ENCODE measurements around the gene TSGA10IP.
"Not testable (repeated sequence)": the region's sequence is repeated elsewhere in the genome, so short reads cannot be mapped to it uniquely, and the experiment has no call there.

The TSGA10IP gene

GRCh38 chr11:65944191-65944590 lies 1.1 kb upstream of the TSGA10IP start:
- peaks cover 0 to 18% (median 4%) of the 10 kb centered on the region in 4 experiments for H3K4me1 ChIP-seq (ENCODE audit: control extremely low read depth in 1 of 4, control insufficient read depth in 4 of 4, insufficient read depth in 4 of 4, low read length in 3 of 4)

GRCh38 chr11:65944767-65945166 lies 513 bp upstream of the TSGA10IP start:
- H3K27me3 ChIP-seq (replicated peaks in 2 of 5; ENCODE audit: control insufficient read depth in 4 of 5, insufficient read depth in 5 of 5, low read length in 4 of 5): no peaks in the 10 kb centered on the region
- CTCF ChIA-PET: interaction anchor here (1.4 kb wide), 1 partner anchor 13 kb away, joined by 5 read pairs; no protein-coding TSS in a partner anchor
- no peaks in the 10 kb centered on the region for H3K36me3 ChIP-seq (ENCODE audit: control insufficient read depth in 4 of 4, insufficient read depth in 4 of 4, low read length in 3 of 4)
- no peak overlapping the region for H3K27ac ChIP-seq (ENCODE audit: insufficient read depth in 1 of 2, low read depth in 1 of 2, low read length in 2 of 2, poor library complexity in 1 of 2, severe bottlenecking in 2 of 2)
- no peak for DNase-seq
- POLR2A ChIA-PET: no interaction called here
- H3K9me3 ChIP-seq (ENCODE audit: control extremely low read depth in 1 of 5, control insufficient read depth in 4 of 5, insufficient read depth in 2 of 5, low read depth in 1 of 5, low read length in 4 of 5): no peaks in the 10 kb centered on the region
- H3K4me1 ChIP-seq (ENCODE audit: control extremely low read depth in 1 of 4, control insufficient read depth in 4 of 4, insufficient read depth in 4 of 4, low read length in 3 of 4): peaks cover 0 to 18% (median 4%) of the 10 kb centered on the region in 4 experiments
- 97% methylated on average over 4 of the region's 8 CpGs for WGBS (ENCODE audit: insufficient coverage)
- no peak overlapping the region for H3K4me3 ChIP-seq (ENCODE audit: control insufficient read depth in 1 of 7, extremely low read depth in 1 of 7, insufficient read depth in 4 of 7, low read depth in 2 of 7, low read length in 6 of 7)

More at GRCh38 chr11:65944191-65944590, 1.1 kb upstream of the TSGA10IP start:
- no peak overlapping the region for H3K27ac ChIP-seq (ENCODE audit: insufficient read depth in 1 of 2, low read depth in 1 of 2, low read length in 2 of 2, poor library complexity in 1 of 2, severe bottlenecking in 2 of 2)
- ChIA-PET POLR2A (no interaction called here), CTCF (interaction anchor here (0.8 to 1.6 kb wide), 3 partner anchors 9 to 16 kb away, joined by 3 to 6 read pairs (median 5); no protein-coding TSS in a partner anchor)
- no peak overlapping the region for H3K4me3 ChIP-seq (ENCODE audit: control insufficient read depth in 1 of 7, extremely low read depth in 1 of 7, insufficient read depth in 4 of 7, low read depth in 2 of 7, low read length in 6 of 7)
- no peaks in the 10 kb centered on the region for H3K36me3 ChIP-seq (ENCODE audit: control insufficient read depth in 4 of 4, insufficient read depth in 4 of 4, low read length in 3 of 4)
- WGBS (ENCODE audit: insufficient coverage): 100% methylated on average over 6 of the region's 8 CpGs
- no peak for DNase-seq
- no peaks in the 10 kb centered on the region for H3K27me3 ChIP-seq (replicated peaks in 2 of 5; ENCODE audit: control insufficient read depth in 4 of 5, insufficient read depth in 5 of 5, low read length in 4 of 5)
- no peaks in the 10 kb centered on the region for H3K9me3 ChIP-seq (ENCODE audit: control extremely low read depth in 1 of 5, control insufficient read depth in 4 of 5, insufficient read depth in 2 of 5, low read depth in 1 of 5, low read length in 4 of 5)

GRCh38 chr11:65945941-65946558 lies 770 bp downstream of the TSGA10IP start:
- WGBS (ENCODE audit: insufficient coverage): 97% methylated on average over 9 of the region's 11 CpGs
- Histone ChIP-seq H3K36me3 (ENCODE audit: control insufficient read depth in 4 of 4, insufficient read depth in 4 of 4, low read length in 3 of 4) (no peaks in the 10 kb centered on the region), H3K27ac (ENCODE audit: insufficient read depth in 1 of 2, low read depth in 1 of 2, low read length in 2 of 2, poor library complexity in 1 of 2, severe bottlenecking in 2 of 2) (no peak overlapping the region), H3K27me3 (replicated peaks in 2 of 5; ENCODE audit: control insufficient read depth in 4 of 5, insufficient read depth in 5 of 5, low read length in 4 of 5) (no peaks in the 10 kb centered on the region), H3K4me1 (ENCODE audit: control extremely low read depth in 1 of 4, control insufficient read depth in 4 of 4, insufficient read depth in 4 of 4, low read length in 3 of 4) (peaks cover 0 to 13% (median 4%) of the 10 kb centered on the region in 4 experiments), H3K4me3 (ENCODE audit: control insufficient read depth in 1 of 7, extremely low read depth in 1 of 7, insufficient read depth in 4 of 7, low read depth in 2 of 7, low read length in 6 of 7) (no peak overlapping the region), H3K9me3 (ENCODE audit: control extremely low read depth in 1 of 5, control insufficient read depth in 4 of 5, insufficient read depth in 2 of 5, low read depth in 1 of 5, low read length in 4 of 5) (no peaks in the 10 kb centered on the region)
- POLR2A ChIA-PET: no interaction called here
- CTCF ChIA-PET: interaction anchor here (1.5 kb wide), 1 partner anchor 65 kb away, joined by 3 read pairs; no protein-coding TSS in a partner anchor
- DNase-seq: no peak

GRCh38 chr11:65946655-65947054 lies 1.4 kb downstream of the TSGA10IP start:
- 95% methylated on average over 4 of the region's 4 CpGs for WGBS (ENCODE audit: insufficient coverage)
- H3K4me1 ChIP-seq (ENCODE audit: control extremely low read depth in 1 of 4, control insufficient read depth in 4 of 4, insufficient read depth in 4 of 4, low read length in 3 of 4): peaks cover 0 to 7% (median 1%) of the 10 kb centered on the region in 4 experiments
- POLR2A ChIA-PET: no interaction called here
- H3K27ac ChIP-seq (ENCODE audit: insufficient read depth in 1 of 2, low read depth in 1 of 2, low read length in 2 of 2, poor library complexity in 1 of 2, severe bottlenecking in 2 of 2): no peak overlapping the region
- DNase-seq: no peak
- no peaks in the 10 kb centered on the region for H3K9me3 ChIP-seq (ENCODE audit: control extremely low read depth in 1 of 5, control insufficient read depth in 4 of 5, insufficient read depth in 2 of 5, low read depth in 1 of 5, low read length in 4 of 5)
- no peaks in the 10 kb centered on the region for H3K36me3 ChIP-seq (ENCODE audit: control insufficient read depth in 4 of 4, insufficient read depth in 4 of 4, low read length in 3 of 4)
- CTCF ChIA-PET: interaction anchor here (1.5 kb wide), 1 partner anchor 65 kb away, joined by 3 read pairs; no protein-coding TSS in a partner anchor
- H3K4me3 ChIP-seq (ENCODE audit: control insufficient read depth in 1 of 7, extremely low read depth in 1 of 7, insufficient read depth in 4 of 7, low read depth in 2 of 7, low read length in 6 of 7): no peak overlapping the region
- no peaks in the 10 kb centered on the region for H3K27me3 ChIP-seq (replicated peaks in 2 of 5; ENCODE audit: control insufficient read depth in 4 of 5, insufficient read depth in 5 of 5, low read length in 4 of 5)

- ChIA-PET POLR2A (no interaction called here), CTCF (interaction anchor here (1.5 kb wide), 1 partner anchor 66 kb away, joined by 3 read pairs; no protein-coding TSS in a partner anchor)
- Histone ChIP-seq H3K27me3 (replicated peaks in 2 of 5; ENCODE audit: control insufficient read depth in 4 of 5, insufficient read depth in 5 of 5, low read length in 4 of 5) (no peaks in the 10 kb centered on the region), H3K36me3 (ENCODE audit: control insufficient read depth in 4 of 4, insufficient read depth in 4 of 4, low read length in 3 of 4) (no peaks in the 10 kb centered on the region), H3K4me1 (ENCODE audit: control extremely low read depth in 1 of 4, control insufficient read depth in 4 of 4, insufficient read depth in 4 of 4, low read length in 3 of 4) (peaks cover 0 to 2% (median 0%) of the 10 kb centered on the region in 4 experiments), H3K27ac (ENCODE audit: insufficient read depth in 1 of 2, low read depth in 1 of 2, low read length in 2 of 2, poor library complexity in 1 of 2, severe bottlenecking in 2 of 2) (no peak overlapping the region), H3K9me3 (ENCODE audit: control extremely low read depth in 1 of 5, control insufficient read depth in 4 of 5, insufficient read depth in 2 of 5, low read depth in 1 of 5, low read length in 4 of 5) (no peaks in the 10 kb centered on the region), H3K4me3 (ENCODE audit: control insufficient read depth in 1 of 7, extremely low read depth in 1 of 7, insufficient read depth in 4 of 7, low read depth in 2 of 7, low read length in 6 of 7) (no peak overlapping the region)
- DNase-seq: no peak
- WGBS (ENCODE audit: insufficient coverage): 95% methylated on average over 9 of the region's 13 CpGs
These were observed 1.9 kb downstream of the TSGA10IP start for GRCh38 chr11:65947133-65947532.

- no peaks in the 10 kb centered on the region for H3K9me3 ChIP-seq (ENCODE audit: control extremely low read depth in 1 of 5, control insufficient read depth in 4 of 5, insufficient read depth in 2 of 5, low read depth in 1 of 5, low read length in 4 of 5)
- POLR2A ChIA-PET: no interaction called here
- no peak for DNase-seq
- H3K27ac ChIP-seq (ENCODE audit: insufficient read depth in 1 of 2, low read depth in 1 of 2, low read length in 2 of 2, poor library complexity in 1 of 2, severe bottlenecking in 2 of 2): no peak overlapping the region
- H3K4me3 ChIP-seq (ENCODE audit: control insufficient read depth in 1 of 7, extremely low read depth in 1 of 7, insufficient read depth in 4 of 7, low read depth in 2 of 7, low read length in 6 of 7): no peak overlapping the region
- no peaks in the 10 kb centered on the region for H3K4me1 ChIP-seq (ENCODE audit: control extremely low read depth in 1 of 4, control insufficient read depth in 4 of 4, insufficient read depth in 4 of 4, low read length in 3 of 4)
- no peaks in the 10 kb centered on the region for H3K27me3 ChIP-seq (replicated peaks in 2 of 5; ENCODE audit: control insufficient read depth in 4 of 5, insufficient read depth in 5 of 5, low read length in 4 of 5)
- CTCF ChIA-PET: interaction anchor here (1.5 kb wide), 1 partner anchor 66 kb away, joined by 3 read pairs; no protein-coding TSS in a partner anchor
- no peaks in the 10 kb centered on the region for H3K36me3 ChIP-seq (ENCODE audit: control insufficient read depth in 4 of 4, insufficient read depth in 4 of 4, low read length in 3 of 4)
- WGBS (ENCODE audit: insufficient coverage): 94% methylated on average over 7 of the region's 12 CpGs
These were observed 2.4 kb downstream of the TSGA10IP start for GRCh38 chr11:65947603-65948125.

- H3K36me3 ChIP-seq (ENCODE audit: control insufficient read depth in 4 of 4, insufficient read depth in 4 of 4, low read length in 3 of 4); H3K4me1 ChIP-seq (ENCODE audit: control extremely low read depth in 1 of 4, control insufficient read depth in 4 of 4, insufficient read depth in 4 of 4, low read length in 3 of 4); H3K27ac ChIP-seq (ENCODE audit: insufficient read depth in 1 of 2, low read depth in 1 of 2, low read length in 2 of 2, poor library complexity in 1 of 2, severe bottlenecking in 2 of 2); POLR2A ChIA-PET; DNase-seq; H3K4me3 ChIP-seq (ENCODE audit: control insufficient read depth in 1 of 7, extremely low read depth in 1 of 7, insufficient read depth in 4 of 7, low read depth in 2 of 7, low read length in 6 of 7); H3K27me3 ChIP-seq (replicated peaks in 2 of 5; ENCODE audit: control insufficient read depth in 4 of 5, insufficient read depth in 5 of 5, low read length in 4 of 5); H3K9me3 ChIP-seq (ENCODE audit: control extremely low read depth in 1 of 5, control insufficient read depth in 4 of 5, insufficient read depth in 2 of 5, low read depth in 1 of 5, low read length in 4 of 5): not testable (repeated sequence)
- CTCF ChIA-PET: interaction anchor here (1.3 kb wide), 1 partner anchor 20 kb away, joined by 3 read pairs; no protein-coding TSS in a partner anchor
- 100% methylated on average over 3 of the region's 5 CpGs for WGBS (ENCODE audit: insufficient coverage)
These were observed 5.4 kb downstream of the TSGA10IP start for GRCh38 chr11:65950711-65951110.

Data from common myeloid progenitor, CD34-positive (primary cell).